Activated CD8-positive, alpha-beta memory T cell treated with anti-CD3 and anti-CD28 coated beads, Interleukin-2, amount 50 U/mL, for 48 hours (primary cell): ENCODE data around the gene CHN1.

ENCODE experiments used
- DNase-seq: peaks from one replicate; pipeline ENCODE4 v3.0.0-alpha.2; 2020

The CHN1 gene

GRCh38 chr2:174863183-174863582 lies 142.0 kb downstream of the CHN1 start:
- DNase-seq, result no peak

GRCh38 chr2:174859563-174860169 lies 145.5 kb downstream of the CHN1 start:
- DNase-seq, result no peak

- no peak for DNase-seq
Measured at GRCh38 chr2:174858745-174859144, 146.4 kb downstream of the CHN1 start.

DNA sequence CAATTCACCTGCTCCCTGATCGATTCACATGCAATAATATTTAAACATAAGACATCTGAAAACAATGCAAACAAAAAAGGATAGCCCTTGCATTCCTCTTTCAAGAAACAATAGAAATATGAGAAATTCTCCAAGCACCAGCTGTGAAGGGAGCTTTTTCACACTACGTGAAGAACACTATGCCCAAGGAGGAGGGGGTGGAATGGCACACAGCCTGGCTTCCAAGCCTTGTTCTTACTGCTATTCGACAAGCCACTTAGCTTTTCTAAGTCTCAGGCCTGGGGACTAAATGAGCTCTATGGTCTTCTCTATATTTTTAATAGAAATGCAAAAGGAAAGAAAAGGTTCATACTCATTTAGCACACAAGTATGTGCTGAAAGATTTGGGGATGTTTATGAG lies 148.7 kb downstream of the CHN1 start:
- DNase-seq, result no peak

GRCh38 chr2:174846941-174847938 lies 157.9 kb downstream of the CHN1 start:
- DNase-seq, result no peak

DNA sequence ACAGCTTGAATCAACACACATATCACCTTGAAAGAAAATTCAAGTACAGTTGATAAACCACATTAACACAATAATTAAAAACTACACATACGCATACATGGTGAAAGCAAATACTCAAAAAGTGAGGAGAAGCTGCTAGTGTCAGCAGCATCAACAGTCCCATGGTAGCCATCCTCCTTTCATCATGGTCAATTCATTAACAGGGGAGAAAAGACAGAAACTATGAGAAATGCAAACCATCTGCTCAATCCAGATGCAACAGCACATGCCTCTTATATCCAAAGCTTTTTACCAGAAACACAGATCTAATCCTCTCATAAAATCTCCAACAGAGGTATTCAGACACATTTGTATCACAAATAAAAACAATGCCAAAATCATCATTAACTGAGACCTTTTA lies 159.0 kb downstream of the CHN1 start:
- no peak for DNase-seq

DNA sequence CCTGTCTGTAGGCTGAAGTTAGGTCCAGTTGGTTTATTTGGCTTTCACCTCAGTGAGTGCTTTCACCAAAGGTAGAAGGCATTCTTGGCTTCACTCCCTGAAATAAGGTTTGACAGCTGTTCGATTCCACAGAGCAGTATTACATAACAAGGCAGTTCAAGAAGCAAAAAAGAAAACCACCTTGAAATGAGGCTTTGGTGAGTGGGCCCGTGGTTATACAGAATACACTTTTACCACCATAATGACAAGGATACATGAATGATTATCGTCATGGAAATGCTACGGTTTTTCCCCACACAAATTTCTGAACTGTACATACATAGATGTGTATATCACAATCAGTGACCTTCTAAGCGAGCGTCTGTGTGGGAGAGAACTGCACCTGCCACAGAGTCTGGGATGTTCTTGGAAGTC lies 160.9 kb downstream of the CHN1 start:
- no peak for DNase-seq

DNA sequence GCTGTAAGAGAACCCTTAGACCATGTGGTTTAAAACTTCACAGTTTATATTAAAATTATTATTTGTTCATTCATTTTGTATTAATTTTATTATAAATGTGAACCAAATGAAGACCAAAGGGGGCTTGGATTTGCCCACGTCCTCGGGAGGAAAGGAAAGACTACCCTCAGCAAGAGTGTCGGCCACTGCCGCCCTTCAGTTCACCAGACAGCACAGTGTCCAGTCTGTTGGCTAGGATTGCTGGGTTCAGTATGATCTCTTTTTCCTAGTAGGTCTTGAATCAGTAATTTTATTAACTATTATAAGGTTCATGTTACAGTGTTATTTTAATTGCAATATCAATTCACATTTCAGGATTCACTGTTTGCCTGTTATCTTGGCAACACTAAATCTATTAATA lies 162.7 kb downstream of the CHN1 start:
- DNase-seq, result no peak

GRCh38 chr2:174841936-174842335 lies 163.2 kb downstream of the CHN1 start:
- no peak for DNase-seq

GRCh38 chr2:174841350-174841749 lies 163.8 kb downstream of the CHN1 start:
- no peak for DNase-seq

- no peak for DNase-seq
Measured at GRCh38 chr2:174840436-174840835, 164.7 kb downstream of the CHN1 start.

DNA sequence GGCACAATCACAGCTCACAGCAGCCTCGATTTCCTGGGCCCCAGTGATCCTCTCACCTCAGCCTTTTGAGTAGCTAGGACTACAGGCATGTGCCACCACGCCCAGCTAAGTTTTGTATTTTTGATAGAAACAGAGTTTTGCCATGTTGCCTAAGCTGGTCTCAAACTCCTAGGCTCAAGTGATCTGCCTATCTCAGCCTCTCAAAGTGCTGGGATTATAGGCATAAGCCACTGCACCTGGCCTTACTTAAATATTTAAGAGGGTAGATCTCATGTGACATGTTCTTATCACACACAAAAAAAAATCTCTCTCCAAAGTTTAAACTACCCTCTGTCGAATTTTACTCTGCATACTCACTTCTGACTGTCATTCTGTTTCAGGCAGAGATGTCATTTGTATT lies 165.5 kb downstream of the CHN1 start:
- DNase-seq, result no peak

- no peak for DNase-seq
Measured at GRCh38 chr2:174836995-174837390, 168.2 kb downstream of the CHN1 start.

DNA sequence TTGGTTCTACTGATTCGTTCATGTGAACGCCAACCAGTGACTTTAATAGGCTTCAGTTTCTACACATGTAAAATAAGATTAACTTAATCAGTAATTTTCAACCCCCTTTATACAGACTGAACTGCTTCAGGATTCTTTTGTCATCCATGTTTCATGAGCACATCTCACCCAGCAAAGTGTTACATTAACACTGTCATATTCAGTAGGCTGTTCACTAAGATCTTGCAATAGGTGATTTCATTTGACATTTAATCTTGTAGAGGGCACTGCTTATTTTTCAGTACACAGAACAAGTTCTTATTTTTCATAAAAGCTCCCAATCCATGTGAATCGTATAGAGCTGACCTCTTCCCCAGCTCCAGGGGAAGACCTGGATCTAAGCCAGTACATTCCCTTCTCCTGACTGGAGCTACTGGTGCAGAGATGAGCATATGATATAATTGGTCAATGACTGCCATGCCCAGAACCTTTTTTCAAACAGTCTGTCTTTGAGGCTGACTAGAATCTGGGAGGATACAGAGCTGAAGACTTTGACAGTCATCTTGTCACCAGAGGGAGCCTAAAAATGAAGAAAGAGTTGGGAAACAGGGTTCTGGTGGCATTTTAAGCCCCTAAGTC lies 168.7 kb downstream of the CHN1 start:
- DNase-seq, result no peak

DNA sequence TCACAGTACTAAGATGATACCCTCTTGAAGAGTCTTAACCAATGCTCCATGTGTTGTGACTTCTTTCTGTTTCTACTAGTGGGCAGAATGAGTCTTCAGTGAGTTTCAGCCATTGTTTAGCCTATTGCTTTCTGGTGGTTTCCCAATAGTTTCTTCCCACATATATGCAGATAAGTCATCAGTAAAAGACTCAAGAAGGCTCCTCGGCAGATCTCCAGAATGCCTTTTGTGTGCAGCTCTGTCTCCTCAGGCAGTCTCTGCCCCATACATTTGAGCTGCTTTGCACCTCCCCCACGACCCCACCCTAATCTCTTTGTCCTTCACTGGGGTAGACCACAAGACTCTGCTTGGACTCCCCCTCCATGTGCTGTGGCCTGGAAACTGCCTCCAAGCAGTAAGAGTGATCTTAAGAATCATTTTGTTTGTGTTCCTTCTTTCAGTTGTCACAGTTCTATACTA lies 169.4 kb downstream of the CHN1 start:
- DNase-seq, result peak; percentile 64

DNA sequence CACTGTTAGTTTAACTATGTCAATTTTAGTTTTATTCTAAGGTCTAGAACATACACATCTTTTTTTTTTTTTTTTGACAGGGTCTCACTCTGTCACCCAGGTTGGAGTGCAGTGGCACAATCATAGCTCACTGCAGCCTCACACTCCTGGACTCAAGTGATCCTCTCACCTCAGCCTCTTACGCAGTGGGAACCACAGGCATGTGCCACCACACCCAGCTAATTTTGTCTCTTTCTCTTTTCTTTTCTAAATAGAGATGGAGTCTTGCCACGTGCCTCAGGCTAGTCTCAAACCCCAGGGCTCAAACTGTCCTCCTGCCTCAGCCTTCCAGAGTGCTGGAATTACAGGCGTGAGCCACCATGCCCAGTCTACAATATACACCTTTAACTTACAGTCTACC lies 171.4 kb downstream of the CHN1 start:
- DNase-seq, result no peak

DNA sequence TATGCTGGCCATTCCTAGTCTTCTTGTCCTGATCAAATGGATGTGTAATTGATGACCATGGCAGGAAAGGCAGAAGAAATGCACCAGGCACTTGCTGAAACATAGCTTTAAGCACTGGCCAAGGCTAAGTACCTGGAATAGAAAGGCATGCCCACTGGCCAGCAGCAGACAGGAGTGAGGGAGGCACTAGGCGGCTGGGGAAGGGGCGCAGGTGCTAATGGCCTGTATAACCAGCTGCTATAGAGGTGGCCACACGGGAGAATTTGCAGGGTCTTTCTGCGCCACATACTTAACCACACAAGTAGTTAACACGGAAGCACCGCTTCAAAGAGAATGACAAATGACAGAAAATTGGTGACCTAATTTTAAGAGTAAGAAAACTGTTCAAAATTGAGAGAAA lies 174.6 kb downstream of the CHN1 start:
- no peak for DNase-seq

DNA sequence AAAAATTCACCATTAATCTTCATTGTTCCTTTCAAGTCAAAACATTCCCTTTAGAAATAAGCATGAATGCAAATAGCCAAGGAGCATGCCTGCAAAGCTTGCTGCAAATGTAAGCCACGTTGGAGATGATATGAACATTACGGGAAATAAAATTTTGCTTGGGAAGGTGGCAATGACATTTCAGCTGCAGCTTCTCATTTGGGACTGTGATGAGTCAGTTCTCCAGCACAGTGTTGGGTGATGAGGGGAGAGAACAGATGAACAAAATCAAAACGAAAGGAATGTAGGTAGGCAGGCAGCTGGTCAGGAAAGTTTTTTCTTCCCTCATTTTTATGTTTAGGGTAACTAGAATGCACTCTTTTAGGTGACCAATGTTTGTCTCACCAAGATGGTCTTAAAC lies 175.6 kb downstream of the CHN1 start:
- no peak for DNase-seq

GRCh38 chr2:174827371-174828369 lies 177.5 kb downstream of the CHN1 start:
- no peak for DNase-seq

DNA sequence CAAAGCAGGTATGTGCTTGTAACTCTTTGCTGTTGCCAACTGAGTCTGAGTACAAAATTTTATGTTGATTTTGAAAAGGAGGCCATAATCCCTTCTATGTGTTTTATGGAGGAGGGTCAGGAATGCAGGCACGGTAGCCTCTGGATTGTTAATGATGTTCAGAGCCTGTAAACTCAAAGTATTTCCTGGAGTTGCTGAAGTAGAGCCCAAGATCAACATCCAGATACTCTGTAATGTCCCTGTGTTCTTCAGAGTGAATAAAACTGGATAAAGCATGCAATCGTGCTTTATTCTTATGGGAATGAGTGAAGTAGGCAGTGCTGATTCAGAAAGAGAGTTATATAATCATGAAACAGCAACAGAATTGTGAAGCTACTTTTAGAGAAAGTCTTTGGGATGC lies 179.1 kb downstream of the CHN1 start:
- DNase-seq, result no peak

- DNase-seq, result no peak
Measured at GRCh38 chr2:174824068-174824467, 181.1 kb downstream of the CHN1 start.

DNA sequence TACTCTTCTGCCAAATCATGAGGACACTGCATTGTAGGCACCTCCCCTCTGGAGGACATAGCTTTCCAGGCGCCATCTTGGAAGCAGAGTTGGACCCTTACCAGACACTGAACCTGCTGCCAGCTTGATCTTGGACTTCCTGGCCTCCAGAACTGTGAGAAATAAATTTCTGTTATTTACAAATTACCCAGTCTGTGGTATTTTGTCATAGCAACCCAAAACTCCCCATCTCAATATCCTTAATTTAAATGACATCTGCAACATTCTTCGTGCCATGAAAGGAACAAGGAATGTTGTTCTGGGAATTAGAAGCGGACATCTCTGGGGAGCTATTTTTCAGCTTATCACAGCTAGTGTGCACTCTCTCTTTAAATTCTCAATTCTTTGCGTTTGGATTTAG lies 183.6 kb downstream of the CHN1 start:
- DNase-seq, result no peak

DNA sequence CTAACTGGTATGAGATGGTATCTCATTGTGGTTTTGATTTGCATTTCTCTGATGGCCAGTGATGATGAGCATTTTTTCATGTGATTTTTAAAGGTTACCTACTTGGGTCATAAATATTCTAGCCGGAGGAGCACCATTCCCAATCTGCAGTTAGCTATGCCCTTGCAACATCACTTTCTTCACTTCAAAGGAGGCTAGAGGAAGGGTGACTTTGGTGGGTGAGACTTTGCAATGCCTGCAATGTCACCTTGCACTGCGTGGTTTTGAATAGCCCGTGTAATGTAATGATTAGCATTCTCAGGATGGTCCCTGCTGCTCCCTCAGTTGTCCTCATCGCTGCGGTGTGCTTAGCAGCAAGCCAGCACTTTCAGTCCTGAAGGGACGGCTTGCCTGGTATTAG lies 184.8 kb downstream of the CHN1 start:
- no peak for DNase-seq
